Mucosa of descending colon (tissue), 3 donors: ENCODE measurements around the gene LCE3D. TPM values are rescaled to one million over a fixed set of nuclear protein-coding genes. Genes with fewer than 3 reads are reported as not detected.
"Not testable (repeated sequence)": the region's sequence is repeated elsewhere in the genome, so short reads cannot be mapped to it uniquely, and the experiment has no call there.

Experiments used
- ATAC-seq: fragments of 200-7000 bp; cut with Tn5 transposase; one replicate; pipeline ENCODE4 v1.9.1; 2020; ENCODE audit warnings: mild to moderate bottlenecking, moderate library complexity
- DNase-seq, 3 donors: peaks; one replicate each; pipeline ENCODE4 v3.0.0-alpha.2; 2020
- H3K36me3 ChIP-seq: fragments of 200-600 bp; one replicate; pipeline ENCODE4 v1.8.0; 2021; ENCODE audit warnings: low read depth, mild to moderate bottlenecking
- H3K4me1 ChIP-seq: fragments of 200-600 bp; one replicate; pipeline ENCODE4 v1.8.0; 2021; ENCODE audit warnings: low read depth, mild to moderate bottlenecking
- H3K4me3 ChIP-seq: fragments of 200-600 bp; one replicate; pipeline ENCODE4 v1.8.0; 2021; ENCODE audit warnings: mild to moderate bottlenecking
- H3K9me3 ChIP-seq: fragments of 200-600 bp; one replicate; pipeline ENCODE4 v1.8.0; 2021; ENCODE audit warnings: mild to moderate bottlenecking
- CTCF ChIP-seq: fragments of 200-600 bp; IDR thresholded peaks from one replicate; pipeline ENCODE4 v1.8.0; 2022; ENCODE audit warnings: antibody characterized with exemption, mild to moderate bottlenecking
- intact Hi-C, 2 donors: fragments of 100-400 bp; cut with DNase I in 1 of 2; cut with micrococcal nuclease in 1 of 2; formaldehyde crosslinking; loops; one replicate each; pipeline versions ENCODE4 v1.11.0 to v1.11.1; 2022; cut with DNase I, micrococcal nuclease
- total RNA-seq, 3 donors: library from RNA; stranded (reverse); fragmentation: NEBNext Ultra II Directional in 2 of 3; extraction: Animal tissue kit (Norgen Biotek cat#: 25700) in 2 of 3; gene quantifications; one replicate each; pipeline versions ENCODE4 v1.2.1 to v1.2.4, GENCODE V29; 2021 to 2023
- donor health status: DM: no; HTN: no; CAD: no; lungs with moderate emphysema.
- donor health status: DM: no; HTN: no; CAD: no.
- donor health status: DM: no; HTN: yes; CAD: no.

The LCE3D gene
- total RNA-seq, 3 donors from 2014 or later = not detected

DNA sequence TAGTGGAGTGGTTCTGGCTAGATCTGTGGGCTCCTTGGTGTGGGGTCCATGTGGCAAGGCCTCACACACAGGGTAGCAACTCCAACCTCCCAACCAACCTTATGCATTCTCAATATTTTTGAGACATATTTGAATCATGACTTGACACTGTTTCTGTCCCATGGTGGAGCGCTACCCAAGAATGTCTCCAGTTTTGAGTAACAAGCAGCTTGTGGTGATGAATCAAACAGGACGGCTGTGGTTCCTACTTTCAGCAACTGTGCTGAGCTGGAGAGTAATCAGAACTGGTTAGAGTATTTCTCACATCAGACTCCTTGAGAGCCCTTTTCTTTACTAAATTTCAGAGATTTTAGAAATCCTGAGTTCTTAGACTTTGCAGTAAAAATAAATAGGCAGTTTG is 3.1 kb downstream of the LCE3D start:
- TF ChIP-seq CTCF = no peak
- no peaks in the 10 kb centered on the region for H3K4me1 ChIP-seq
- no peak overlapping the region for H3K4me3 ChIP-seq
- DNase-seq (no peak), ATAC-seq (no peak)
- intact Hi-C loops = no loop called here
- H3K9me3 ChIP-seq = no peaks in the 10 kb centered on the region
- H3K36me3 ChIP-seq = no peaks in the 10 kb centered on the region

DNA sequence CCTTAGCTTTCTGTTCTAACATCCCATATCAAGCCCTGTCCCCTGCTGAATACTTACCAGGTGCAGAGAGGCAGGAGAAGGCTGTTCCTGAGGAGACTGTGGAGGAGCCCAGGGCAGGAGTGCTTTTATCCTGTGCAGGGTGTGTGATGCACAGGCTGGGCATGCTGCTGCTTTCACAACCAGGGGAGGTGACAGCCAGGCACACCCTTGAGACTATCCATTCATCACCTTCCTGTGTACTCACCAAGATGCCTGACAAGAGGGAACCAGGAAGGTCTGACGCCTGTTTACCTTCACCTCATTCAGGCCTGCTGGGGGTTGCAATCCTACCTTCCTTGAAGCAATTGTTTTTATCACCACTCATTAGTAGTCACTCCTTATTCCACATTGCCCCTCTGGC is 13.6 kb downstream of the LCE3D start, which contains the start of gene LCE3E:
Gene LCE3E, minus strand, starts transcription at position 100 of the 400 bp plus-strand sequence. CDS start 572 bp downstream, outside the sequence.
- Histone ChIP-seq H3K4me1 (no peaks in the 10 kb centered on the region), H3K4me3 (no peak within 1 kb of the TSS), H3K9me3 (peaks cover 6% of the 10 kb centered on the region), H3K36me3 (no peaks in the 10 kb centered on the region)
- intact Hi-C loops = no loop called here
- ATAC-seq (no peak), DNase-seq (no peak)
- no peak for TF ChIP-seq CTCF

GRCh38 chr1:152565535-152566215 is 14.6 kb downstream of the LCE3D start:
- TF ChIP-seq CTCF = no peak
- no peak for DNase-seq
- H3K4me3 ChIP-seq = no peak overlapping the region
- no peak for ATAC-seq
- H3K36me3 ChIP-seq = no peaks in the 10 kb centered on the region
- no peaks in the 10 kb centered on the region for H3K4me1 ChIP-seq
- intact Hi-C loops = no loop called here
- peaks cover 6% of the 10 kb centered on the region for H3K9me3 ChIP-seq

DNA sequence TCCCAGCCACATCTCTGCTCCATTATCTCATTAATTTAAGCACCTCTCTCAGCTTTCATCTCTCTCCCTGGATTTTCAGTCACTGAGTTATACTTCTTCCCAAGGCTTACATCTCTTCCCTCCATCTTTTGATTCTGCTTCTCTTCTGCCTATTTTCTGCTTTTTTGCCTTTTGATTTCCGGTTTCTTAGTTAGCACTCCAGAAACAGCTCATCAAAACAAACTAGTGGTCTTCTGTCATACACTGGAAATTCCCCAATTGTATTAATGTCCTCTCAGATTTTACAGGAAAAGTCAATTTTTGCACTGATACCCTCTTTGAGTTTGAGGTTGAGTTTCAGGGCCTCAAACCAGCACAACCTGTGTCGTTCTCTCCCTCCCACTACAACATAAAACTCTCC is 15.2 kb downstream of the LCE3D start:
- H3K4me3 ChIP-seq = no peak overlapping the region
- no peaks in the 10 kb centered on the region for H3K4me1 ChIP-seq
- ATAC-seq = no peak
- intact Hi-C loops = no loop called here
- no peaks in the 10 kb centered on the region for H3K36me3 ChIP-seq
- DNase-seq = no peak
- H3K9me3 ChIP-seq = peaks cover 6% of the 10 kb centered on the region
- TF ChIP-seq CTCF = no peak

- intact Hi-C loops, DNase-seq, H3K36me3 ChIP-seq, H3K4me3 ChIP-seq, H3K9me3 ChIP-seq, H3K4me1 ChIP-seq, ATAC-seq: not testable (repeated sequence)
These were observed 32.0 kb downstream of the LCE3D start for GRCh38 chr1:152548358-152548757.

DNA sequence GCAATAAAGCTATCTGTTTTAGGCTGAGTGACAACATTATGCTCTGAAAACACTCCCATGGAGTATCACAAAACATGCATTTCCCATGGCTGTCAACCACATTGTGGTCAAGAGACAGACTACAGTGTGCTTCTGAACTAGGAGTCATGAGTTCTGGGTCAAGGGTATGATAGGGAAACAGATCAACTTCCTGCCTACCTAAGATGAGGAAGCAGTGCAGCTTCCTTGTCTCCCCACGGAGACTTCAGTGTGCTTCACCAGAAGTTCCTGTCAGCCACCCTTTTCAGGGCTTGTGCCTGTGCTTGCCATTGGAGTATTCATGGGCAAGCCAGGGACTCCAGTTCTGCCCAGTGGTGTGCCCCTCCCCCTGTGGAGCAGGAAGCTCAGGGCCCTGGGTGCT is 33.6 kb downstream of the LCE3D start:
- H3K9me3 ChIP-seq = no peaks in the 10 kb centered on the region
- no peaks in the 10 kb centered on the region for H3K36me3 ChIP-seq
- H3K4me3 ChIP-seq = no peak overlapping the region
- no peaks in the 10 kb centered on the region for H3K4me1 ChIP-seq
- intact Hi-C loops = no loop called here
- DNase-seq = no peak
- no peak for ATAC-seq
- no peak for TF ChIP-seq CTCF
